GM12875 (cell line): Measurements from ENCODE around the gene WASL.
"Not testable (repeated sequence)": the region's sequence is repeated elsewhere in the genome, so short reads cannot be mapped to it uniquely, and the experiment has no call there.

Source experiments
- H3K4me3 ChIP-seq: one replicate; pipeline ENCODE4 v1.5.1; 2011; ENCODE audit warnings: low read depth, low read length, control low read depth
- TF ChIP-seq, protein P1 (sequence below): IDR thresholded peaks from 2 replicates; pipeline ENCODE4 v1.5.1; 2011; ENCODE audit warnings: low read depth, mild to moderate bottlenecking, control low read depth, inconsistent platforms, low read length, moderate library complexity, borderline replicate concordance; ENCODE audit not compliant: insufficient read depth

WASL gene

DNA sequence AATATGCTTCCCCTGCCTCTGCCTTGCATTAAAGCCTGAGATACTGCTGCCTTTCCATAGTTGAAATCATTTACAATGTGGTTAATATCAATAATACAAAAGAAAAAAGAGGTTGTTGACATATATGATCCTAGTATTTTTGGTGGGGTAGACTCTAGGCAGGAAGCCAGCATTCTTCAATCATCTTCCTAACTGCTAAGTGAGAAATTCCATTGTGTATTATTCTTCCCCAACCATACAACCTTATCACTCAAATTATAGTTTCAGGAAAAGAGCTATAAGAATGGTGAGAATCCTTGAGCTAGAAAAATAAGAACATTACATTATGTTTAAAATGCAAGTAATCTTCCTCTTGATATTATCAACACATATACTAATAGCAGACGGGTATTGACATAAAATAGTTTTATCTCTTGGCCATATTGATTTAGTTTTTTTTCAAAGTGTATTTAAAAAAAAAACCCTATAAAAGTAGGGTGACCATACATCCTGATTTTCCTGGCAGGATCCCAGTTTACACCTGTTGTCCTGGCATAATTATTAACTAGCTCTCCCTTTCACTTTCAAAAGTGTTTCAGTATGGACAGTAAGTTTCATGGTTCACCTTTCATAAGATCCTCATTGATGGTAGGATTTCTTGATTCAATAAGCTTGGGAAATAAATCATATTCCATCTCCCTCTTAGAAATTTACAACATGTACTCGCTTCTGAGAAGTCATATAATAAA, 33.4 kb upstream of the WASL start:
- TF ChIP-seq, protein P1, sequence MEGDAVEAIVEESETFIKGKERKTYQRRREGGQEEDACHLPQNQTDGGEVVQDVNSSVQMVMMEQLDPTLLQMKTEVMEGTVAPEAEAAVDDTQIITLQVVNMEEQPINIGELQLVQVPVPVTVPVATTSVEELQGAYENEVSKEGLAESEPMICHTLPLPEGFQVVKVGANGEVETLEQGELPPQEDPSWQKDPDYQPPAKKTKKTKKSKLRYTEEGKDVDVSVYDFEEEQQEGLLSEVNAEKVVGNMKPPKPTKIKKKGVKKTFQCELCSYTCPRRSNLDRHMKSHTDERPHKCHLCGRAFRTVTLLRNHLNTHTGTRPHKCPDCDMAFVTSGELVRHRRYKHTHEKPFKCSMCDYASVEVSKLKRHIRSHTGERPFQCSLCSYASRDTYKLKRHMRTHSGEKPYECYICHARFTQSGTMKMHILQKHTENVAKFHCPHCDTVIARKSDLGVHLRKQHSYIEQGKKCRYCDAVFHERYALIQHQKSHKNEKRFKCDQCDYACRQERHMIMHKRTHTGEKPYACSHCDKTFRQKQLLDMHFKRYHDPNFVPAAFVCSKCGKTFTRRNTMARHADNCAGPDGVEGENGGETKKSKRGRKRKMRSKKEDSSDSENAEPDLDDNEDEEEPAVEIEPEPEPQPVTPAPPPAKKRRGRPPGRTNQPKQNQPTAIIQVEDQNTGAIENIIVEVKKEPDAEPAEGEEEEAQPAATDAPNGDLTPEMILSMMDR: no peak
- H3K4me3 ChIP-seq: no peak overlapping the region

DNA sequence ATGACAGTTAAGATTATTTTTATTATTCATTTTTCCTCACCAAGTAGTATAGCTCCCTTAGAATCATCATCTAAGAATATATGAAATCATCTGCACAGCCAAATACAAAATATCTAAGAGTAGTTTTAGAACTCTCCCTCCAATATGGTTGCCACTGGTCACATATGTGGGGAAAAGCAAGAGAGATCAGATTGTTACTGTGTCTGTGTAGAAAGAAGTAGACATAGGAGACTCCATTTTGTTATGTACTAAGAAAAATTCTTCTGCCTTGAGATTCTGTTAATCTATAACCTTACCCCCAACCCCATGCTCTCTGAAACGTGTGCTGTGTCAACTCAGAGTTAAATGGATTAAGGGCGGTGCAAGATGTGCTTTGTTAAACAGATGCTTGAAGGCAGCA, 31.7 kb upstream of the WASL start:
- H3K4me3 ChIP-seq: not testable (repeated sequence)

DNA sequence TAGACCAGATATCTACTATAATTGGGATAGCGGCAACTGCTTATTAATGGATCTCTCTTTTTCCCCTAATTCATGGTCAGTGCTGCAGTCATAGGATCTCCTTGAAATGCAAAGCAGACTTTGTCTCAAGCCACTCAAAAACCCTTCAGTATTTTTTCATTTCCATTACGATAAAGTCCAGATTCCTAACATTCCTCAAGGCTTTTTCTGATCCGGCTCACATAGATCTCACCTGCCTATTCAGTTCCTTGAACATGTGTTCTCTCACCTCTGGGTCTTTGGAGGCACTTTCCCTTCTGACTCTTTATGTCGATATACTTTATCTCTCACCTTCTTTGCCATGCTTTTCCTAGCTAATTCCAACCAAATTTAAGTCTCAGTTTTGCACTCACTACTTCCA, 25.7 kb upstream of the WASL start:
- TF ChIP-seq, protein P1: no peak
- no peak overlapping the region for H3K4me3 ChIP-seq

DNA sequence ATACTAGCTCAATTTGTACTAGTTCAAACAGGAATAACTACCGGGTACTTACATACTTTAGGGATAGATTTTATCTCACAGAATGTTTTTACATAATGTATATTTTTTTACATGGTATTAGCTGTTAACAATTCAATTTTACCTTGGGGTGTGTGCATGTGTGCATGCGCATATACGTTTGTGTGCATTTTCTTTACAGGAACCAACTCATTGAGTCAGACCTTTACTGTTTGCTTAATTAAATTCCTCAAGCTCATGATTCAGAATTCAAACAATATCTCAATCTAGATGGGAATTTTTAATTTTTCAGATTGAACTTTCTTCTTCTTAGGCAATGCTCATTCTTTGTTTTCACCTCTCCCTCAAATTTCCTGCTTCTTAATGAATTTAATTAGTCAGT, 24.7 kb upstream of the WASL start:
- TF ChIP-seq, protein P1: no peak
- no peak overlapping the region for H3K4me3 ChIP-seq

DNA sequence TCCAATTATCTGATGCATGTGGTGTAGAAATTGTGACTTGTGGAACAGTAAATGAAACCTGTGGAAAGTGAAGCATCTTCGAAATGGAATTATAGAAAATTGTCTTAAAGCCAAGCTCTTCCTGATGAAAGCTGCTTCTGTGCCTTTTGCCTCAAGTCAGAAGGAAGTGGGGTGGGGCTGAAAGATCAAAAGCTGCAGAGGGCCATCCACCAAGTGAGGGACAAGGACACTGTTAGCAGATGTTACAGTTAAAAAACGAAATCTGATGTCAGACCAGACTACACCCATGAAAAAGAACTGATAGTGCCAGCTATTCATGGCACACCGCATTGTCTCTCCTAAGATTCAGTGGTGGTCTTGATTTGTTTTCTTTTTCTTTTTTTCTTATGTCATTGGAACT, 23.8 kb upstream of the WASL start:
- TF ChIP-seq, protein P1: no peak
- H3K4me3 ChIP-seq: no peak overlapping the region

DNA sequence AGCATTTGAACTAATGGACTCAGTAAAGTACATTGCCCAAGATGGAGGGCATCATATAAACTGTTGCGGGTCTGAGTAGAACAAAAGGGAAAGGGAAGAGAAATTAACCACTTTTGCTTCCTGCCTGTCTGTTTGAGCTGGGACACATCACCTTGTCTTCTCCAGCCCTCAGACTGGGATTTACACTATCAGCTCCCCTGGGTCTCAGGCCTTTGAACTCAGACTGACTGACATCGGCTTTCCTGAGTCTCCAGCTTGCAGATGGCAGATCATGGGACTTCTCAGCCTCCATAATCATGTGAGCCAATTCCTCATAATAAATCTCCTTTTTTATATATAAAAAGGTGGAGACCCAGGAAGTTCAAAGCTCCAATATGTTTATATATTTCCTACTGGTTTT, 23.0 kb upstream of the WASL start:
- H3K4me3 ChIP-seq: no peak overlapping the region
- TF ChIP-seq, protein P1: no peak

DNA sequence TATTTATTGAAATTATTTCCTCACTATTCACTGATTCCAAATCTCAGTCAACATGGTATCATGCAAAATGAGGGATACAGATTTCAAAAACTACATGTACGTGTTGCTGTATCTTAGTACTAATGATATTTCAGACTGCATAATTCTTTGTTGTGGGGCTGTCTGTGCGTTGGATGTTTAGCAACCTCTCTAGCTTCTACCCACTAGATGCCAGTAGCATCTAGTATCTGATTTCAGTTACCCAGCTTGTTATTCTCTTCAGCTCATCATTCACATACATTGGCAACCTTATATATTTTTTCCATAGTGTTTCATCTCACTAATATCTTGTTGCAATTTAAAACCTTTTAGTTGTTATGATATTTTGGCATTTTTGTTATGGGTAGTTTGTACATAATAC, 22.5 kb upstream of the WASL start:
- TF ChIP-seq, protein P1: no peak
- no peak overlapping the region for H3K4me3 ChIP-seq

DNA sequence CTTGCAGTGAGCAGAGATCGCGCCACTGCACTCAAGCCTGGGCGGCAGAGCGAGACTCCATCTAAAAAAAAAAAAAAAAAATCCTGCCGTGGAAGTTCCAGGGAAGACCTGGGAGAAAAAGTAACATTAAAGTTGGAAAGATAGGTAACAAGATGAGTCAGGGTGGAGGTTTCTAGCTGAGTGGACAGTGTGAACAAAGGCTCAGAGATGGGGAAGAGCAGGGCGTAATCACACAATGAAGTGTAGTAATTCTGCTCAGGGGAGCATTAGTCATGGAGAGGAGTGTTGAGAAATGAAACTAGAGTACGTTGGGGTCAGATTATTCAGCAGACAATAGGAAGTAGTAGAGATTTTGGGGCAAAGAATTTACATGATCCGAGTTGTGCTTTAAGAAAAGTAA, 21.6 kb upstream of the WASL start:
- H3K4me3 ChIP-seq: no peak overlapping the region
- TF ChIP-seq, protein P1: no peak
